ENCODE results near the gene DNAH10.

The DNAH10 gene

GRCh38 chr12:123965382-123965781 lies 203.3 kb downstream of the DNAH10 start:
- no peak for TF ChIP-seq CTCF (IDR thresholded peaks at IDR 0.05; ENCODE audit: borderline replicate concordance, insufficient read depth, low read depth, low read length)
- no peak overlapping the region for H3K4me3 ChIP-seq (ENCODE audit: low read depth, low read length)

- TF ChIP-seq CTCF (IDR thresholded peaks at IDR 0.05; ENCODE audit: borderline replicate concordance, insufficient read depth, low read depth, low read length) = no peak
- no peak overlapping the region for H3K4me3 ChIP-seq (ENCODE audit: low read depth, low read length)
These were observed 204.5 kb downstream of the DNAH10 start for GRCh38 chr12:123966596-123966995.

GRCh38 chr12:123967121-123967586 lies 205.1 kb downstream of the DNAH10 start:
- no peak for TF ChIP-seq CTCF (IDR thresholded peaks at IDR 0.05; ENCODE audit: borderline replicate concordance, insufficient read depth, low read depth, low read length)
- no peak overlapping the region for H3K4me3 ChIP-seq (ENCODE audit: low read depth, low read length)

GRCh38 chr12:123971449-123971769 lies 209.3 kb downstream of the DNAH10 start:
- TF ChIP-seq CTCF (IDR thresholded peaks at IDR 0.05; ENCODE audit: borderline replicate concordance, insufficient read depth, low read depth, low read length) = no peak
- H3K4me3 ChIP-seq (ENCODE audit: low read depth, low read length) = peak overlapping the region; percentile 71

GRCh38 chr12:123971770-123972456 lies 209.8 kb downstream of the DNAH10 start:
- no peak for TF ChIP-seq CTCF (IDR thresholded peaks at IDR 0.05; ENCODE audit: borderline replicate concordance, insufficient read depth, low read depth, low read length)
- peak overlapping the region; percentile 71 for H3K4me3 ChIP-seq (ENCODE audit: low read depth, low read length)

- H3K4me3 ChIP-seq (ENCODE audit: low read depth, low read length) = peak within 1 kb of the TSS; percentile 84
- TF ChIP-seq CTCF (IDR thresholded peaks at IDR 0.05; ENCODE audit: borderline replicate concordance, insufficient read depth, low read depth, low read length) = peak; percentile 23; the same call in 1 of the 2 replicates
These were observed 210.6 kb downstream of the DNAH10 start, which contains the start of the genes CCDC92 and ZNF664 for GRCh38 chr12:123972457-123973401. Gene CCDC92, minus strand, starts transcription at chr12:123972831. Its CDS starts 28,526 bp downstream, at chr12:123944305. Gene ZNF664, plus strand, starts transcription at chr12:123973215. Its CDS starts 38,930 bp downstream, at chr12:124012145.

Data from GM12875 (cell line).